H1 (cell line): ENCODE measurements around the gene TSPAN5. TPM values are rescaled to one million over a fixed set of nuclear protein-coding genes. Genes with fewer than 3 reads are reported as not detected.

Experiments used
- CTCF ChIA-PET: fragments of 300-600 bp; sonication (Branson Sonifier 250); formaldehyde crosslinking; loops from one replicate; lab custom pipeline; 2021; ENCODE audit not compliant: partially characterized antibody; lab: Charles Lee
- POLR2A ChIA-PET: fragments of 300-600 bp; sonication (Branson Sonifier 250); formaldehyde crosslinking; loops from one replicate; lab custom pipeline; 2021; ENCODE audit warnings: inconsistent platforms; ENCODE audit not compliant: partially characterized antibody; lab: Charles Lee
- DNase-seq, 2 experiments: peaks; one replicate each; pipeline versions ENCODE4 v3.0.0 to v3.0.0-alpha.2; 2010 to 2022; ENCODE audit warnings: low spot score in 2 of 2, low read depth in 1 of 2, mixed read lengths in 1 of 2
- FAIRE-seq: peaks from 2 replicates; lab custom pipeline; 2011; peaks lifted over from hg19 to GRCh38; lab: Jason Lieb, UNC
- H2AFZ ChIP-seq: 2 replicates; pipeline ENCODE4 v1.8.1; 2012; ENCODE audit warnings: low read length, inconsistent platforms
- H2AK5ac ChIP-seq: 2 replicates; pipeline ENCODE4 v1.6.1; 2013; ENCODE audit warnings: low read depth, low read length
- H2BK120ac ChIP-seq: replicated peaks from 2 replicates; pipeline ENCODE3; 2013; ENCODE audit warnings: low read depth, low read length, inconsistent platforms
- H2BK12ac ChIP-seq: 2 replicates; pipeline ENCODE4 v1.6.1; 2013; ENCODE audit warnings: low read depth, low read length
- H2BK15ac ChIP-seq: 2 replicates; pipeline ENCODE4 v1.6.1; 2013; ENCODE audit warnings: low read length
- H2BK20ac ChIP-seq: 2 replicates; pipeline ENCODE4 v1.6.1; 2013; ENCODE audit warnings: low read length
- H2BK5ac ChIP-seq: 2 replicates; pipeline ENCODE4 v1.6.1; 2013; ENCODE audit warnings: low read depth, low read length
- H3K14ac ChIP-seq: 2 replicates; pipeline ENCODE4 v1.6.1; 2013; ENCODE audit warnings: inconsistent platforms; ENCODE audit not compliant: insufficient read length
- H3K18ac ChIP-seq: 2 replicates; pipeline ENCODE4 v1.6.1; 2013; ENCODE audit warnings: low read length; ENCODE audit errors: extremely low read depth
- H3K23ac ChIP-seq: 2 replicates; pipeline ENCODE4 v1.6.1; 2013; ENCODE audit warnings: inconsistent platforms; ENCODE audit not compliant: insufficient read length
- H3K23me2 ChIP-seq: 2 replicates; pipeline ENCODE4 v1.6.1; 2013; ENCODE audit warnings: low read depth, low read length
- H3K27ac ChIP-seq: 2 replicates; pipeline ENCODE4 v1.6.1; 2011; ENCODE audit warnings: low read depth, low read length, inconsistent platforms
- H3K27me3 ChIP-seq, 4 experiments: replicated peaks in 1 of 4; 1 replicate in 1 of 4; 2 replicates in 3 of 4; pipeline versions ENCODE4 v1.6.1 to v1.8.1; 2011 to 2013; ENCODE audit warnings: low read length in 3 of 4, mild to moderate bottlenecking in 3 of 4, inconsistent platforms in 2 of 4, mixed read lengths in 2 of 4, moderate library complexity in 1 of 4; ENCODE audit not compliant: control insufficient read depth in 3 of 4, insufficient read depth in 3 of 4; ENCODE audit errors: extremely low read depth in 1 of 4
- H3K36me3 ChIP-seq, 4 experiments: 2 replicates each; pipeline versions ENCODE4 v1.6.1 to v1.8.1; 2011 to 2013; ENCODE audit warnings: mild to moderate bottlenecking in 4 of 4, low read length in 3 of 4, moderate library complexity in 2 of 4, control low read depth in 1 of 4, inconsistent platforms in 1 of 4; ENCODE audit not compliant: insufficient read depth in 4 of 4, control insufficient read depth in 2 of 4
- H3K4ac ChIP-seq: replicated peaks from 2 replicates; pipeline ENCODE3; 2013; ENCODE audit warnings: low read length, low read depth, mixed read lengths, inconsistent platforms; ENCODE audit not compliant: insufficient read length
- H3K4me1 ChIP-seq, 4 experiments: replicated peaks in 1 of 4; 1 replicate in 1 of 4; 2 replicates in 3 of 4; pipeline versions ENCODE4 v1.6.1 to v1.8.1; 2011 to 2013; ENCODE audit warnings: low read length in 3 of 4, inconsistent platforms in 2 of 4, mixed read lengths in 1 of 4; ENCODE audit not compliant: insufficient read depth in 4 of 4, control insufficient read depth in 3 of 4
- H3K4me2 ChIP-seq, 2 experiments: 2 replicates each; pipeline versions ENCODE4 v1.6.1 to v1.8.1; 2011 to 2013; ENCODE audit warnings: low read depth in 2 of 2, low read length in 2 of 2, control low read depth in 1 of 2, inconsistent platforms in 1 of 2, mild to moderate bottlenecking in 1 of 2; ENCODE audit not compliant: insufficient read depth in 1 of 2
- H3K4me3 ChIP-seq, 4 experiments: fragments of 200-600, 300-600 bp in 1 of 4; sonication (generic), shearing (Covaris generic), sonication (Bioruptor Twin) in 1 of 4; 2 replicates each; pipeline versions ENCODE4 v1.5.1 to v1.8.1; 2011 to 2016; ENCODE audit warnings: low read length in 4 of 4, low read depth in 3 of 4, control low read depth in 2 of 4, inconsistent platforms in 2 of 4, mild to moderate bottlenecking in 2 of 4, mixed read lengths in 1 of 4, moderate library complexity in 1 of 4; ENCODE audit not compliant: insufficient read depth in 2 of 4; ENCODE audit errors: extremely low read depth in 1 of 4
- H3K56ac ChIP-seq: replicated peaks from 2 replicates; pipeline ENCODE3; 2013; ENCODE audit warnings: low read depth, mild to moderate bottlenecking, mixed read lengths, low read length, inconsistent platforms; ENCODE audit not compliant: insufficient read length
- H3K79me1 ChIP-seq: 2 replicates; pipeline ENCODE4 v1.6.1; 2013; ENCODE audit warnings: low read depth, low read length, control low read depth
- H3K79me2 ChIP-seq, 2 experiments: 2 replicates each; pipeline versions ENCODE4 v1.6.1 to v1.8.1; 2012 to 2013; ENCODE audit warnings: low read length in 2 of 2, mild to moderate bottlenecking in 2 of 2, inconsistent platforms in 1 of 2; ENCODE audit not compliant: insufficient read depth in 2 of 2, control insufficient read depth in 1 of 2
- H3K9ac ChIP-seq, 4 experiments: replicated peaks in 1 of 4; 1 replicate in 1 of 4; 2 replicates in 3 of 4; pipeline versions ENCODE4 v1.6.1 to v1.8.1; 2011 to 2013; ENCODE audit warnings: low read depth in 3 of 4, low read length in 3 of 4, control low read depth in 2 of 4, mild to moderate bottlenecking in 2 of 4, moderate library complexity in 2 of 4, inconsistent platforms in 1 of 4; ENCODE audit errors: extremely low read depth in 1 of 4
- H3K9me3 ChIP-seq, 2 experiments: 2 replicates each; pipeline versions ENCODE4 v1.6.1 to v1.8.1; 2012 to 2013; ENCODE audit warnings: mild to moderate bottlenecking in 2 of 2, moderate library complexity in 2 of 2, control low read depth in 1 of 2, inconsistent platforms in 1 of 2, low read depth in 1 of 2, low read length in 1 of 2, mixed read lengths in 1 of 2; ENCODE audit not compliant: insufficient read depth in 2 of 2
- H4K20me1 ChIP-seq, 2 experiments: replicated peaks in 1 of 2; 2 replicates each; pipeline versions ENCODE3 to v1.8.1; 2011 to 2013; ENCODE audit warnings: inconsistent platforms in 2 of 2, low read length in 2 of 2, mild to moderate bottlenecking in 1 of 2; ENCODE audit not compliant: insufficient read depth in 2 of 2, control insufficient read depth in 1 of 2
- H4K5ac ChIP-seq: 2 replicates; pipeline ENCODE4 v1.6.1; 2013; ENCODE audit warnings: low read length, low read depth, mixed read lengths, inconsistent platforms; ENCODE audit not compliant: insufficient read length
- H4K8ac ChIP-seq: 2 replicates; pipeline ENCODE4 v1.8.0; 2013; ENCODE audit warnings: mild to moderate bottlenecking, moderate library complexity, low read length, inconsistent platforms; ENCODE audit not compliant: insufficient read depth; ENCODE audit errors: extremely low read depth
- H4K91ac ChIP-seq: replicated peaks from 2 replicates; pipeline ENCODE3; 2013; ENCODE audit warnings: low read length, mixed read lengths, inconsistent platforms; ENCODE audit not compliant: insufficient read length
- EGR1 ChIP-seq: IDR thresholded peaks from 2 replicates; pipeline ENCODE4 v1.6.1; 2011; ENCODE audit warnings: low read depth, low read length, borderline replicate concordance
- HDAC2 ChIP-seq, 2 experiments: fragments of 300-600 bp in 1 of 2; sonication (generic) in 1 of 2; IDR thresholded peaks; 2 replicates each; pipeline ENCODE4 v1.6.1; 2011 to 2012; ENCODE audit warnings: low read depth in 2 of 2, low read length in 2 of 2, mild to moderate bottlenecking in 2 of 2, moderate library complexity in 2 of 2, borderline replicate concordance in 1 of 2, inconsistent platforms in 1 of 2
- NRF1 ChIP-seq: IDR thresholded peaks from 2 replicates; pipeline ENCODE4 v1.6.1; 2011; ENCODE audit warnings: mild to moderate bottlenecking, low read depth, low read length, improper control_type of control experiment
- RNF2 ChIP-seq: fragments of 200-900, 300-1000 bp; sonication (generic); IDR thresholded peaks from 2 replicates; pipeline ENCODE4 v1.7.1; 2016; ENCODE audit warnings: borderline replicate concordance, low read depth, mild to moderate bottlenecking, antibody characterized with exemption, low read length; ENCODE audit not compliant: poor library complexity, severe bottlenecking; ENCODE audit errors: missing control alignments
- SIN3A ChIP-seq, 2 experiments: IDR thresholded peaks in 1 of 2; conservative IDR thresholded peaks in 1 of 2; 2 replicates each; pipeline ENCODE4 v1.6.1; 2011 to 2012; ENCODE audit warnings: low read length in 2 of 2, improper control_type of control experiment in 1 of 2, low read depth in 1 of 2, mild to moderate bottlenecking in 1 of 2
- SP1 ChIP-seq: IDR thresholded peaks from 2 replicates; pipeline ENCODE4 v1.6.1; 2011; ENCODE audit warnings: low read depth, low read length
- TAF1 ChIP-seq: IDR thresholded peaks from 2 replicates; pipeline ENCODE4 v1.6.1; 2011; ENCODE audit warnings: mild to moderate bottlenecking, low read depth, low read length
- YY1 ChIP-seq: IDR thresholded peaks from 2 replicates; pipeline ENCODE4 v1.6.1; 2011; ENCODE audit warnings: low read depth, mild to moderate bottlenecking, low read length
- WGBS, 2 experiments: shearing (Covaris generic) in 1 of 2; methylation state at CpG; one replicate each; pipeline versions ENCODE4 v1.1.6 to v1.1.7; 2013 to 2015; ENCODE audit warnings: low lambda C conversion rate in 2 of 2, mixed read lengths in 2 of 2, inconsistent platforms in 1 of 2, low coverage in 1 of 2, missing lambda C conversion rate in 1 of 2; ENCODE audit not compliant: insufficient replicate concordance in 2 of 2, insufficient coverage in 1 of 2, insufficient read length in 1 of 2; ENCODE audit errors: extremely low coverage in 1 of 2, missing lambda C conversion rate in 1 of 2; 5-methylcytosine and 5-hydroxymethylcytosine counted together
- polyA plus RNA-seq, 7 experiments: library from polyadenylated mRNA; depleted of rRNA in 3 of 7; stranded (reverse) in 5 of 7; unstranded in 2 of 7; fragments of >200 nt in 5 of 7; fragments of 200-250 nt in 2 of 7; gene quantifications; 1 replicate in 5 of 7; 2 replicates in 1 of 7; 4 replicates in 1 of 7; pipeline versions ENCODE4 v1.2.1 to v1.2.3, GENCODE V29; 2011 to 2013; ENCODE audit warnings: missing spikeins in 2 of 7, mixed read lengths in 2 of 7
- total RNA-seq: library from RNA; stranded (reverse); fragmentation: NEBNext Ultra II Directional; extraction: Animal tissue kit (Norgen Biotek cat#: 25700); gene quantifications from 2 replicates; pipeline ENCODE4 v1.2.1, GENCODE V29; 2021
- TF ChIP-seq, protein P1 (sequence below): IDR thresholded peaks from 2 replicates; pipeline ENCODE4 v1.6.1; 2011; ENCODE audit warnings: low read length, improper control_type of control experiment

TSPAN5 gene
- total and polyA plus RNA-seq, 2 of the 8 experiments (the other 6 are each of a cell fraction or from before 2014, with no cell fraction given) = 17.6 to 21.2 TPM

GRCh38 chr4:98530572-98530971 is 127.8 kb downstream of the TSPAN5 start:
- Histone ChIP-seq H2BK20ac (no peak overlapping the region), H3K36me3 (no peaks in the 10 kb centered on the region), H2BK12ac (no peak overlapping the region), H3K4me3 (no peak overlapping the region), H3K27me3 (no peaks in the 10 kb centered on the region), H2AFZ (no peak overlapping the region), H3K79me1 (no peaks in the 10 kb centered on the region), H3K79me2 (no peaks in the 10 kb centered on the region), H4K91ac (no peak overlapping the region), H3K18ac (no peak overlapping the region), H3K4me1 (no peaks in the 10 kb centered on the region), H2BK15ac (no peak overlapping the region), H3K4me2 (no peak overlapping the region), H4K20me1 (no peaks in the 10 kb centered on the region), H2AK5ac (no peak overlapping the region), H2BK5ac (no peak overlapping the region), H2BK120ac (no peak overlapping the region), H3K27ac (no peak overlapping the region), H3K23ac (no peak overlapping the region), H4K5ac (no peak overlapping the region), H3K14ac (no peak overlapping the region), H3K56ac (no peak overlapping the region), H3K4ac (no peak overlapping the region), H3K9ac (no peak overlapping the region), H3K9me3 (no peaks in the 10 kb centered on the region), H4K8ac (no peak overlapping the region), H3K23me2 (peaks cover 5% of the 10 kb centered on the region; the same call in 1 of the 2 replicates)
- 98% methylated on average over 3 of the region's 3 CpGs; no CpG with 5 or more reads in 1 of the 2 experiments for WGBS, 2 experiments
- DNase-seq (no peak), FAIRE-seq (no peak)
- ChIA-PET POLR2A (no interaction called here), CTCF (interaction anchor here (1.0 to 1.5 kb wide), 2 partner anchors 15 to 66 kb away, joined by 3 read pairs; no protein-coding TSS in a partner anchor)
- no peak for TF ChIP-seq YY1
- no peak for TF ChIP-seq SIN3A (conservative IDR thresholded peaks at IDR 0.05 in 1 of 2, IDR thresholded peaks at IDR 0.05 in 1 of 2; ENCODE audit: low read depth in 1 of 2, low read length in 2 of 2)
- TF ChIP-seq, protein P1, sequence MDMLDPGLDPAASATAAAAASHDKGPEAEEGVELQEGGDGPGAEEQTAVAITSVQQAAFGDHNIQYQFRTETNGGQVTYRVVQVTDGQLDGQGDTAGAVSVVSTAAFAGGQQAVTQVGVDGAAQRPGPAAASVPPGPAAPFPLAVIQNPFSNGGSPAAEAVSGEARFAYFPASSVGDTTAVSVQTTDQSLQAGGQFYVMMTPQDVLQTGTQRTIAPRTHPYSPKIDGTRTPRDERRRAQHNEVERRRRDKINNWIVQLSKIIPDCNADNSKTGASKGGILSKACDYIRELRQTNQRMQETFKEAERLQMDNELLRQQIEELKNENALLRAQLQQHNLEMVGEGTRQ = no peak
- no peak for TF ChIP-seq SP1
- TF ChIP-seq TAF1 = no peak
- no peak for TF ChIP-seq EGR1
- TF ChIP-seq HDAC2 (IDR thresholded peaks at IDR 0.05; ENCODE audit: borderline replicate concordance in 1 of 2, low read depth in 2 of 2, low read length in 2 of 2) = no peak
- TF ChIP-seq NRF1 = no peak
- no peak for TF ChIP-seq RNF2
